NCI-H1694 treated with DMSO at 0.1 percent for 48 hours (cell line): Measurements from ENCODE around the gene ASIC2.

Source experiments
- DNase-seq: peaks from one replicate; lab custom pipeline; 2025; lab: John Stamatoyannopoulos, UW

Gene ASIC2

GRCh38 chr17:33242375-33243124 lies 50.5 kb downstream of the ASIC2 start:
- DNase-seq, result no peak

GRCh38 chr17:33241390-33241789 lies 51.7 kb downstream of the ASIC2 start:
- no peak for DNase-seq

DNA sequence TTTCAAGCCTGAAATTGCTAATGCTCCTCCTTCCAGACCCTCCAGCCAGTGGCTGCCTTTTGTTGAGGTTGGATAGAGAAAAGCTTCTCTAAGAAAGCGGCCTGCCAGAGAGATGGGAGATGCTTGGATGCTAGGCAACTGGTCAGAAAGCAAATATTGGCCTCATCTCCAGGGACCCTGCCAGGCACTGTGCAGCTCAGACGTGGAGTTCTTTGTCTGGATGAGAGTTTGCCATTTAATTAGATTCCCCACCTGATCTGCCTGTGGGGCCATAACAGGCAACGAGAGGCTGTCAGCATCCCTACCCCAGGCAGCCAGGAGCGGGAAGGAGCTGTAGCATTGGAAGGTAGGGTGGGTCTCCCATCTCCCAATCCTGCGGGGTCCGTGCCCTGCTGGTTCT lies 52.7 kb downstream of the ASIC2 start:
- DNase-seq, result no peak

DNA sequence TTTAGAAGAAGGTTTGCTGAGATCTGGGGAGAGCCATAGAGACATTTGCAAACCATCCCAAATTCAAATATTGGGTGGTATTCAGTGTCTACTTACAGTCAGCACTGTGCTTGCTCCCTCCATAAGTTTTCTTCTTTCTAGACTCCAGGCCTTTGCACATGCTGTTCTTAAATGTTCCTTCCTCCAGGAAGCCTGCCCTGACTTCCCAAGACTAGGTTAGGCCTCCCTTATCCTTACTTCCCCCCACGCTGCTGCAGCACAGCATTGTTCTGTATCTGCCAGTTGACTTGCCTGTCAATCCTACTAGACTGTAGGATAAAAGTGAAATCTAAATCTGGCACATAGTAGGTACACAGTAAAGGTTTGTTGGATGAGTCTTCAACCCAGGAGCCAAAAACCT lies 53.4 kb downstream of the ASIC2 start:
- DNase-seq, result no peak

GRCh38 chr17:33234930-33235685 lies 58.0 kb downstream of the ASIC2 start:
- no peak for DNase-seq

- DNase-seq, result no peak
Observed at GRCh38 chr17:33234233-33234632, 58.9 kb downstream of the ASIC2 start.

GRCh38 chr17:33233811-33234177 lies 59.3 kb downstream of the ASIC2 start:
- DNase-seq, result no peak

- DNase-seq, result no peak
Observed at GRCh38 chr17:33229499-33229898, 63.6 kb downstream of the ASIC2 start.

DNA sequence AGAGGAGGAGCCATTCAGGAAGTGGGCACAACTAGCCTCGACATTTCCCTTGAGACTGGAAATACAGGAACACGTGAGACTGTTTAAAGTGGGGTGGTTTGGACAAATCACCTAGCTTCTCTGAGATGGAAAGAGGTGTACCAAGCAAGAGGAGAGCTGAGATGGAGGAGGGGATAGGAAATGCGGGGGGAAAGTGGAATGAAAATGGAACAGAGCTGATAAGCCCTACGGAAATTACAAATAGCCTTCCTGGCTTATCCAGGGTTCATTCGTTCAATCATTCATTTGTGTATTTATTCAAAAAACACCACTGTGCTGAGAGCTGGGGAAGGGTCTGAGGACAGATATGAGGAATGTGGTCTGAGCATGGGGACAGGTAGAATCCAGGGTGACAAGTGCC lies 64.1 kb downstream of the ASIC2 start:
- DNase-seq, result no peak

- no peak for DNase-seq
Observed at GRCh38 chr17:33228548-33228947, 64.5 kb downstream of the ASIC2 start.

DNA sequence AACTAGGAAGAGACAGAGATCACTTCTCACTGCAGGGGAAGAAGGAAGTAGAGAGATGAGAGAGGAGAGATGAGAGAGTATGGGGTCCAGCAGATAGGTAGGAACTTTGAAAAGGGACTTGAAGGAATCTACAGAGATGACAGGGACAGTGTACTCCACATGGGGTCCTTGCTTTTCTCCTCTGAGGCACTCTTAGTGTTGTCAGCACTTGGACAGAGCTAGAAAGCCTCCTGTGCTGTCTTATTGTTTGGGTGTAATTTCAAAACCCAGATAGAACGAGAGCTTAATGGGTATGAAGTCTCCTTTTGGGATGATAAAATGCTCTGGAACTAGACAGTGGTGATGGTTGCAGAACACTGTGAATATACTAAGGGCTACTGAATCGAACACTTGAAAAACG lies 65.2 kb downstream of the ASIC2 start:
- no peak for DNase-seq

GRCh38 chr17:33225994-33226393 lies 67.1 kb downstream of the ASIC2 start:
- no peak for DNase-seq

DNA sequence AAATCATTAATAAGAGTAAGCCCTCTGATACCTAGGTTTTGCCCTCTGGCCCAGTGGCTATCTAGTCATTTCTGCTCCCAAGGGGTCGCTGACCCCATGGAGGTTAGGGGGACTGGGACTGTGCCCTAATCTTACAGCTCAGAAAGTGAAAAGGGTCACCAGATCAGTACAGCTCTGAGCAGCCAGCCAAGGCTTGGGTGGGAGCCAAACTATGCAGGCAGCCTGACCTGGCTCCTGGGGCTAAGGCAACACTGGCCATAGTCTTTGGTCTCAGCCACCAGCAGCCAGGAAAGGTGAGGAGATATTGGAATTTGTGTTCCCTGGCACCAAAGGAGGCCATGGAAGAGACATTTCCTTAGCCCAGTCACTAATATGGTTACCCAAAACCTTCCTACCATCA lies 67.6 kb downstream of the ASIC2 start:
- no peak for DNase-seq

DNA sequence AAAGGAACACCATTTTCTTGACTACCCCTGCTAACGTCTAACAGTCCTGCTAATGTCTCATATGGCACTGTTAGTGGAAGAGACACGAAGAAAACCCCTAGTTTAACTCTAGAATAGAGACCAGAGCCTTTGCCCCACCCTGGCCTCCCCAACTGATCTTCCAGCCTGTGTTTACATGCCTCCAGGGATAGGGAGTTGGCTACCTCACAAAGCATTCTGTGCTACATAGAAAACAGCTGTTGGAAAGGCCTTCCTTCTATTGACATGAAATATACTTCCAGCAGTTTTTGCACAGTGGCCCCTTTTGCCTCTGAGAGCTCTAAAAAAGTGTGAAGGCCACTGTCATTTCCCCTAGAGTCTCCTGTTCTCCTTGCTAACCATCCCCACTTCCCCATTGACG lies 73.1 kb downstream of the ASIC2 start:
- DNase-seq, result no peak

DNA sequence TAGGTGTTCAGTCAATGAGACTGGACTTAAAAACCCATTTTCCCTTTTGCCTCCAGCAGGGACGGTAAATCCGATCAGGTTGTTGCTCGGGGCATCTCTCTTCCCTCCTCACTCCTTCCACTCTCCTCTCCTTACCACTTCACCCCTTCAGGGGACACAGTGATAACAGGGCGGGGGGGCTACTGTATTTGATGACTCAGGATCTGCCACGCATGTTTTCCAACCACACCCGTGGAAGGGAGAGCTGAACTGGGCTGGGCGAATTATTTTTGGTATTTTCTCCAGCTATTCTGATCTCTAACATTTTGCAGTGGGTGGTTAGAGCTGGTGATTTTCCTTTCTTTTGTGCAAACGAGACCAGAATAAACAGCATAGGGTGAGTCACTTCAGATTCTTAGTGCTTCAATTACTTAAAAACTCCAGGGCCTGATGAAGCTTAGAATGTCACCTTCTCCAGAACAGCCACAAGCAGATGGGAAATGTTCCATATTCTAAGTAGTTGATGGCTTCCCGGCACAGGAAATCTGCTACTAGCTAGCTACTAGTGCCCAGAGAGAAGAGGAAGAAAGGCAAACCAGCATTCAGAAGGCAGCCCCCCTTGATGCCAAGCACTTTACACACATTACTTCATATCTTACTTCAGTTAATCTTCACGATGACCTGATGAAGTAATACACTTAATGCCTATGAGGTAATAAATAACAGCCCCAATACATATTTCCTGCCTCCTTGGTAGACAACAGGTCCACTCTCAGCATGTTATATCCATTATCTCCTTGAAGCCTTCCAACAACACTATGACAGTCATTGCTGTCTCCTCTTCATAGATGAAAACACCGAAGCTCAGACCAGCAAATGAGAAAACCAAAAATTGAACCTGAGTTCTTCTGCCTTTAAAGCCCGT lies 74.1 kb downstream of the ASIC2 start:
- DNase-seq, result no peak

DNA sequence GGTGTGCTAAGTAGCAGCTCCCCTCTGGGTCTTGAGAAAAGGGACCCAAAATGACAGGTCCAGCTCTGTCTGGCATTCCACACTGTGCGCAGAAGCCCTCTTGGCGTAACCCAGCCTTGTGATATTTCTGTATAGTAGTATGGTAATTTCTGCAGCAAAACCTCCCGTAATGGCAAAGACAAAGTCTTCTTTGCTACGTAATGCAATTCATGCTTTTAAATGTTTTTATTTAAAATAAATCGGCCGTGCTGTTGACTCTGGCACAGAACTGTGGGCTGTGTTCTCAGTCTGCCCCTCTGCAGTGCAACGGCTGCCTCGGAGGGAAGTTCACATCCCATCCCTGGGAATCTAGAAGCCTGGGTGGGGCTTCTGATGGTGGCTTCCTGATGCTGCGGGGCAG lies 75.2 kb downstream of the ASIC2 start:
- no peak for DNase-seq

DNA sequence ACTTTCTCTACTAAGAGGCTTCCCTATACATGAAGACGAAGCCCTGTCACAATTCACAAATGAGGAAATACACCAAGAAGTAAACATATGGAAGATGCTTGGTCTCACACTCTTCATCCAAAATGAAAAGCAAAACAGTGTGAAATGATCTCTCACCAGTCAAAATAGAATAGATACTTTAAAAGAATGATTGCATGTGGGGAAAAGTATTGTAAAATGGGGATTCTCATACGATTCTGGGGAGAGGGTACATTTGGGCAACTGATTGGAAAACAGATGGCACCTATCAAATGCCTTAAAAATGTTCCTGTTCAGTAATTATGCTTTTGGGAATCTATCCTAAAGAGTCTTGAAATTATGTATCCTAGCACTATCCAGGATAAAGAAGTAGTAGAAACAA lies 78.1 kb downstream of the ASIC2 start:
- no peak for DNase-seq

GRCh38 chr17:33210285-33210684 lies 82.8 kb downstream of the ASIC2 start:
- no peak for DNase-seq

- no peak for DNase-seq
Observed at GRCh38 chr17:33209671-33210070, 83.4 kb downstream of the ASIC2 start.

DNA sequence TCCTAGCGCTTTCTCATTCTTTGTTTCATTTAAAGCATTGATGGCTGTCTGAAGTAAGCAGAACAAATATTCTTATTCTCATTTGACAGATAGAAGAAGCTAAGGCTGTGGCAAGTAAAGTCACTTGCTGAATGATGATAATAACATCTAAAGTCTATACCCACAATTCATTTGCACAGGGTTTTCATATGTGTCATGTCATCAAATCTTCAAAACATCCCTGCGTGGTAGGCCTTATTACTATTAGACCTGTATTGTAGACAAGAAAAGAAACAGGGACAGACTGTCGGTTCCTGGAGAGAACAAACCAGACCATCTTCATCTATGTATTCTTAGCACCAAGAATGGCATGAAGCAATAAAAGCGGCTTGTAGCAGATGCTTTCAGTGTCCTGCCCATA lies 85.9 kb downstream of the ASIC2 start:
- DNase-seq, result no peak

DNA sequence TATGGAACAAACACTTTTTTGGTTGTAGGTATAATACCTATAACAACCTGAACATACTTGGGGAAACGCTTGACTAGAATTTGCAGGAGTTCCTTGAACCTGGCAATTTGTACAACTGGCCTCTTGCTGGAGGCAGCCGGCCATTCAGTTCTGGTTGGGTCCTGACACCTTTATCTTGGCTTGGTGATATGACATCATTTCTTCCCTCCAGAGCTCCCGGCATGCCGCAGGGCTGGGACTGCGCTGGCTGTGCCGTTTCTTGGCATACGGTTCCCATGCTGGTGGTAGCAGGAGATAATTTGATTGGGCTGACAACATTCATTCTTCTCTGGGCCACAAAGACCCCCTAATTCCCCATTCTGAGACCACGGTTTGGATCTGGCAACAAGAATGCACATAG lies 87.5 kb downstream of the ASIC2 start:
- no peak for DNase-seq

DNA sequence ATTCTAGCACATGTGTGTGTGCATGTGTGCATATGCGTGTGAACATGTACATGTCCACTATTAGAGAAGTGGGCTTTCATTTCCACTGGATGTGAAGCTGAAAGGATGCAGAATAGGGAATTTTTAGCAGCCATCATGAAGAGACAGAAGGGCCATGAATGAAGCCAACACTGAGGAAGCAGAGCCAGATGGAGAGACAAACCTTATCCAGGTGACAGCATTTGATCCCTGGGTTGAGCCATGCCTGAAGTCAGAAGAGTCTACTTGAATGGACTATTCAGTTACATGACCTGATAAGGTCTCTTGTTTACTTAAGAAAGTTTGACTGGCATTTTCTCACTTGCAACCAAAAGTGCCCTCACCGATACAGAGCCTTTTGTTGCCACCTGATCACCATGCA lies 88.4 kb downstream of the ASIC2 start:
- DNase-seq, result no peak

DNA sequence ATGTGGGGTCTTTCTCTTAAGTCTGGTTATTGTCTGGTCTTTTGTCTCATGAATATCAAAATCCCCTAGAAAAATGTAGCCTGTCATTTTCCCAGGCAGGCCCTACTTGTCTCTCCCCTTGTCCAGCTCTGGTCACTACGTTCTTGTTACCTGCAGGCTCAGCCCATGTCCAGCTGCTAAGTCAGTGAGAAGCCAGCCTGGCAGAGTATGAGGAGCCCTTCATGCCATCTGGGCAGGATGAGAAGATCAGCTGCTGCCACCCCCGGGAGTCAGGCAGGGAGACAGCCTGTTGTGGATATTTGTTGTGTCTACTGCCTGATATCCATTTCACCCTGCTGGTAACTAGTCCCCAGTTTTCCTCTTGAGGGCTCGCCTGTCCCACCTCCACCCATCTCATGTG lies 88.9 kb downstream of the ASIC2 start:
- no peak for DNase-seq
